Retinal pigment epithelial cell (primary cell): ENCODE data around the gene MSN.

Source experiments
- DNase-seq: peaks from one replicate; pipeline ENCODE4 v3.0.0-alpha.2; 2010; ENCODE audit warnings: low read depth
- H3K4me3 ChIP-seq: 2 replicates; pipeline ENCODE4 v1.5.1; 2011; ENCODE audit warnings: mild to moderate bottlenecking, low read length, control low read depth, moderate library complexity
- CTCF ChIP-seq: conservative IDR thresholded peaks from 2 replicates; pipeline ENCODE4 v1.5.1; 2011; ENCODE audit warnings: low read depth, low read length, control low read depth, inconsistent platforms

The MSN gene

GRCh38 chrX:65697915-65698796 is 30.7 kb downstream of the MSN start:
- no peak overlapping the region for H3K4me3 ChIP-seq
- no peak for TF ChIP-seq CTCF
- DNase-seq: no peak

GRCh38 chrX:65702956-65703355 is 35.5 kb downstream of the MSN start:
- no peak overlapping the region for H3K4me3 ChIP-seq
- no peak for DNase-seq
- no peak for TF ChIP-seq CTCF

- TF ChIP-seq CTCF: no peak
- no peak overlapping the region for H3K4me3 ChIP-seq
- no peak for DNase-seq
These were observed 38.0 kb downstream of the MSN start for GRCh38 chrX:65705439-65705838.

- TF ChIP-seq CTCF: no peak
- no peak overlapping the region for H3K4me3 ChIP-seq
- no peak for DNase-seq
These were observed 38.8 kb downstream of the MSN start for GRCh38 chrX:65706041-65706828.

GRCh38 chrX:65707151-65707550 is 39.7 kb downstream of the MSN start:
- TF ChIP-seq CTCF: no peak
- no peak overlapping the region for H3K4me3 ChIP-seq
- DNase-seq: no peak

GRCh38 chrX:65712005-65712806 is 44.8 kb downstream of the MSN start:
- no peak for TF ChIP-seq CTCF
- H3K4me3 ChIP-seq: no peak overlapping the region
- no peak for DNase-seq
